Esophagus muscularis mucosa (tissue), 4 donors: ENCODE data around the gene RFX5. TPM values are rescaled to one million over a fixed set of nuclear protein-coding genes. Genes with fewer than 3 reads are reported as not detected.

Experiments
- DNase-seq: peaks from one replicate; pipeline ENCODE4 v3.0.0-alpha.2; 2017; ENCODE audit errors: extremely low spot score
- H3K27ac ChIP-seq, 4 donors: fragments of 200-600 bp; sonication (generic); replicated peaks in 1 of 4; 1 replicate in 3 of 4; 2 replicates in 1 of 4; pipeline ENCODE4 v1.5.1; 2016 to 2019; ENCODE audit warnings: mild to moderate bottlenecking in 1 of 4
- H3K27me3 ChIP-seq, 4 donors: fragments of 200-600 bp; sonication (generic); one replicate each; pipeline versions ENCODE4 v1.5.1 to v1.6.0; 2016 to 2019
- H3K36me3 ChIP-seq, 4 donors: fragments of 200-600 bp; sonication (generic); one replicate each; pipeline ENCODE4 v1.5.1; 2016 to 2019
- H3K4me1 ChIP-seq, 4 donors: fragments of 200-600 bp; sonication (generic); one replicate each; pipeline ENCODE4 v1.5.1; 2016 to 2019
- H3K4me3 ChIP-seq, 4 donors: fragments of 200-600 bp; sonication (generic); 1 replicate in 2 of 4; 2 replicates in 2 of 4; pipeline ENCODE4 v1.5.1; 2016 to 2019; ENCODE audit warnings: mild to moderate bottlenecking in 4 of 4, moderate library complexity in 1 of 4
- H3K9me3 ChIP-seq, 4 donors: fragments of 200-600 bp; sonication (generic); 1 replicate in 3 of 4; 2 replicates in 1 of 4; pipeline ENCODE4 v1.5.1; 2016 to 2019
- CTCF ChIP-seq, 3 experiments: fragments of 200-600 bp in 2 of 3; fragments of 450-650 bp in 1 of 3; sonication (generic) in 2 of 3; IDR thresholded peaks; one replicate each; pipeline ENCODE4 v1.5.1; 2017 to 2019; ENCODE audit warnings: antibody characterized with exemption in 3 of 3, mild to moderate bottlenecking in 2 of 3, moderate library complexity in 1 of 3
- EP300 ChIP-seq: sonication (generic); formaldehyde crosslinking; IDR thresholded peaks from one replicate; pipeline ENCODE4 v1.6.1; 2017; ENCODE audit warnings: antibody characterized with exemption
- POLR2A ChIP-seq: fragments of 450-650 bp; IDR thresholded peaks from one replicate; pipeline ENCODE4 v1.6.1; 2017; ENCODE audit warnings: antibody characterized with exemption, moderate library complexity, mild to moderate bottlenecking, low read depth
- POLR2AphosphoS5 ChIP-seq, 2 donors: sonication (generic); formaldehyde crosslinking; IDR thresholded peaks; one replicate each; pipeline ENCODE4 v1.6.1; 2017; ENCODE audit warnings: antibody characterized with exemption in 2 of 2
- WGBS: methylation state at CpG from one replicate; pipeline ENCODE4 v1.1.5; 2018; 5-methylcytosine and 5-hydroxymethylcytosine counted together
- intact Hi-C: fragments of 100-400 bp; cut with DNase I; formaldehyde crosslinking; loops from one replicate; pipeline ENCODE4 v1.15.1; 2023
- small RNA-seq, 3 donors: library from RNA; depleted of rRNA; stranded (forward); fragments of <200 nt; gene quantifications; one replicate each; pipeline ENCODE3, GENCODE V24; 2016
- total RNA-seq, 4 donors: library from RNA; depleted of rRNA; stranded (reverse); fragments of >200 nt; gene quantifications; one replicate each; pipeline versions ENCODE4 v1.1.0 to v1.2.1, GENCODE V29; 2016

RFX5 gene
- total RNA-seq, 4 donors from 2014 or later: 40.3 to 50.3 (median 45.0) TPM

- H3K4me3 ChIP-seq: no peak overlapping the region
- no peaks in the 10 kb centered on the region for H3K9me3 ChIP-seq
- no peak for DNase-seq
- H3K27me3 ChIP-seq: no peaks in the 10 kb centered on the region
- 88% methylated on average over 2 of the region's 2 CpGs for WGBS
- no peak overlapping the region for H3K27ac ChIP-seq
- H3K36me3 ChIP-seq: peaks cover 85 to 100% (median 100%) of the 10 kb centered on the region in 4 donors
- peaks cover 0 to under 1% (median 0%) of the 10 kb centered on the region in 4 donors for H3K4me1 ChIP-seq
- intact Hi-C loops: no loop called here
- TF ChIP-seq POLR2AphosphoS5 (IDR thresholded peaks at IDR 0.05) (no peak), POLR2A (no peak)
These were observed 52.1 kb downstream of the RFX5 start for GRCh38 chr1:151294742-151295462.

GRCh38 chr1:151293093-151293492 is 54.0 kb downstream of the RFX5 start:
- DNase-seq: no peak
- H3K9me3 ChIP-seq: no peaks in the 10 kb centered on the region
- no peaks in the 10 kb centered on the region for H3K27me3 ChIP-seq
- WGBS: 80% methylated on average over 6 of the region's 6 CpGs
- intact Hi-C loops: no loop called here
- H3K4me1 ChIP-seq: peaks cover 0 to 15% (median 5%) of the 10 kb centered on the region in 4 donors
- TF ChIP-seq EP300: no peak
- TF ChIP-seq POLR2AphosphoS5 (IDR thresholded peaks at IDR 0.05): no peak
- no peak for TF ChIP-seq POLR2A
- no peak for TF ChIP-seq CTCF (IDR thresholded peaks at IDR 0.05)
- H3K4me3 ChIP-seq: no peak overlapping the region
- H3K27ac ChIP-seq: no peak overlapping the region
- H3K36me3 ChIP-seq: peaks cover 83 to 100% (median 100%) of the 10 kb centered on the region in 4 donors

GRCh38 chr1:151292207-151293030 is 54.6 kb downstream of the RFX5 start:
- intact Hi-C loops: no loop called here
- H3K27ac ChIP-seq: peak overlapping the region in 1 of 4 donors; percentile 53
- 69% methylated on average over 13 of the region's 13 CpGs for WGBS
- DNase-seq: no peak
- H3K4me1 ChIP-seq: peaks cover 0 to 15% (median 5%) of the 10 kb centered on the region in 4 donors
- no peaks in the 10 kb centered on the region for H3K27me3 ChIP-seq
- TF ChIP-seq CTCF (IDR thresholded peaks at IDR 0.05) (peak in 1 of 3 experiments; percentile 7), EP300 (no peak)
- no peaks in the 10 kb centered on the region for H3K9me3 ChIP-seq
- peaks cover 83 to 100% (median 100%) of the 10 kb centered on the region in 4 donors for H3K36me3 ChIP-seq
- H3K4me3 ChIP-seq: no peak overlapping the region

GRCh38 chr1:151290709-151291303 is 56.2 kb downstream of the RFX5 start:
- Histone ChIP-seq H3K4me3 (no peak overlapping the region), H3K4me1 (peaks cover 0 to 25% (median 5%) of the 10 kb centered on the region in 4 donors), H3K9me3 (no peaks in the 10 kb centered on the region), H3K27me3 (no peaks in the 10 kb centered on the region), H3K27ac (no peak overlapping the region), H3K36me3 (peaks cover 90 to 100% (median 100%) of the 10 kb centered on the region in 4 donors)
- intact Hi-C loops: no loop called here
- no peak for DNase-seq
- WGBS: 79% methylated on average over 3 of the region's 19 CpGs
- TF ChIP-seq POLR2AphosphoS5 (IDR thresholded peaks at IDR 0.05): peak in 1 of 2 donors; percentile 16
- no peak for TF ChIP-seq EP300

Small RNA genes lying within 50 kb of the gene (small RNA-seq; reads per million reads assigned to genes)
- 0 to 0.08 (median 0) reads per million in 3 donors for gene RN7SL444P

Other genes starting within 250 kb of the RFX5 start
- 10 to 100 TPM in 1 of 4 donors, 1 to 10 TPM in 3; 5.3 to 12.2 (median 7.3) TPM for gene SEMA6C, start 200.6 kb downstream of the RFX5 start, total RNA-seq
- 1 to 10 TPM; 2.8 to 8.3 (median 5.0) TPM for gene TNFAIP8L2, start 190.6 kb downstream of the RFX5 start, total RNA-seq
- 10 to 100 TPM; 10.9 to 23.5 (median 12.6) TPM for gene LYSMD1, start 181.3 kb downstream of the RFX5 start, total RNA-seq
- 10 to 100 TPM; 11.2 to 39.3 (median 21.4) TPM for gene SCNM1, start 181.1 kb downstream of the RFX5 start, total RNA-seq
- gene TMOD4, start 171.3 kb downstream of the RFX5 start, total RNA-seq: 1 to 10 TPM in 2 of 4 donors, not detected in 2; 1.5 to 1.6 TPM
- 10 to 100 TPM; 45.7 to 57.0 (median 54.3) TPM for gene VPS72, start 157.1 kb downstream of the RFX5 start, total RNA-seq
- 10 to 100 TPM; 44.7 to 54.9 (median 47.1) TPM for gene PIP5K1A, start 148.7 kb downstream of the RFX5 start, total RNA-seq
- 100 to 1,000 TPM; 157 to 195 (median 176) TPM for gene PSMD4, start 92.5 kb downstream of the RFX5 start, total RNA-seq
- 10 to 100 TPM; 16.6 to 28.6 (median 23.1) TPM for gene ZNF687, start 65.0 kb downstream of the RFX5 start, total RNA-seq
- 10 to 100 TPM; 54.8 to 79.5 (median 68.9) TPM for gene PI4KB, start 19.8 kb downstream of the RFX5 start, total RNA-seq
- 100 to 1,000 TPM in 1 of 4 donors, 10 to 100 TPM in 3; 61.4 to 113 (median 81.6) TPM for gene SELENBP1, start 25.5 kb upstream of the RFX5 start, total RNA-seq
- gene PSMB4, start 52.3 kb upstream of the RFX5 start, total RNA-seq: 100 to 1,000 TPM; 236 to 284 (median 253) TPM
- gene POGZ, start 112.2 kb upstream of the RFX5 start, total RNA-seq: 10 to 100 TPM; 35.0 to 63.3 (median 49.1) TPM
- gene CGN, start 164.1 kb upstream of the RFX5 start, total RNA-seq: 1 to 10 TPM in 2 of 4 donors, under 1 TPM in 2; 0.42 to 3.1 (median 0.94) TPM
- 10 to 100 TPM; 10.4 to 24.2 (median 15.9) TPM for gene TUFT1, start 193.1 kb upstream of the RFX5 start, total RNA-seq